HG03097 (cell line): ENCODE data around the gene HSBP1L1.
"Not testable (repeated sequence)": the region's sequence is repeated elsewhere in the genome, so short reads cannot be mapped to it uniquely, and the experiment has no call there.

Experiments
- ATAC-seq: cut with Tn5 transposase; IDR thresholded peaks from one replicate; pipeline ENCODE4 v1.9.1; 2021; ENCODE audit not compliant: unreplicated experiment, low FRiP score

The HSBP1L1 gene

DNA sequence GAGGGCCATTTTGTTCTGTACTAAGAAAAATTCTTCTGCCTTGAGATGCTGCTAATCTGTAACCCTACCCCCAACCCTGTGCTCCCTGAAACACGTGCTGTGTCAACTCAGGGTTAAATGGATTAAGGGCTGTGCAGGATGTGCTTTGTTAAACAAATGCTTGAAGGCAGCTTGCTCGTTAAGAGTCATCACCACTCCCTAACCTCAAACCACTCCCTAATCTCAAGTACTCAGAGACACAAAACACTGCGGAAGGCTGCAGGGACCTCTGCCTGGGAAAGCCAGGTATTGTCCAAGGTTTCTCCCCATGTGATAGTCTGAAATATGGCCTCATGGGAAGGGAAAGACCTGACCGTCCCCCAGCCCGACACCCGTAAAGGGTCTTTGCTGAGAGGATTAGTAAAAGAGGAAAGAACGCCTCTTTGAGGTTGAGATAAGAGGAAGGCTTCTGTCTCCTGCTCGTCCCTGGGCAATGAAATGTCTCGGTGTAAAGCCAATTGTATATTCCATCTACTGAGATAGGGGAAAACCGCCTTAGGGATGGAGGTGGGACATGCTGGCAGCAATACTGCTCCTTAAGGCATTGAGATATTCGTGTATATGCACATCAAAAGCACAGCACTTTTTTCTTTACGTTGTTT is 4.2 kb upstream of the HSBP1L1 start:
- ATAC-seq = not testable (repeated sequence)

DNA sequence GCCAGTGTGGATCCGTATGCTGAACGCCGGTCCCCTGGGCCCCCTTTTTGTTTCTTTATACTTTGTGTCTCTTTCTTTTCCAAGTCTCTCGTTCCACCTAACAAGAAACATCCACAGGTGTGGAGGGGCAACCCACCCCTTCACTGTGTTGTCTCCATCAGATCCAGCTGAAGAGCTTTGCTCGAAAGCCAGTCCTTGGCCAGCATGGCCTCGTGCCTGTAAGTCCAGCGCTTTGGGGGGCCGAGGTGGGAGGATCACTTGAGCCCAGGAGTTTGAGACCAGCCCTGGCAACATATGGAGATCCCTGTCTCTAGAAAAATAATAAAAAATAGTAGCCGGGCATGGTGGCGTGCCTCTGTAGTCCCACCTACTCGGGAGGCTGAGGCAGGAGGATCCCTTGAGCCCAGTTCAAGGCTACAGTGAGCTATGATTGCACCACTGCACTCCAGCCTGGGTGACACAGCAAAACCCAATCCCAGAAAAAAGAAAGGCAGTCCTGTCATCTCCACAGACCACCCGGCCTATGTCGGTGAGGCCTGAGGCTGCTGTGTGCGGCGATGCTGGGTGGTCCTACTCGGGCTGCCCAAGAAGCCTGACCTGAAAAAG is 3.4 kb upstream of the HSBP1L1 start:
- no peak for ATAC-seq

DNA sequence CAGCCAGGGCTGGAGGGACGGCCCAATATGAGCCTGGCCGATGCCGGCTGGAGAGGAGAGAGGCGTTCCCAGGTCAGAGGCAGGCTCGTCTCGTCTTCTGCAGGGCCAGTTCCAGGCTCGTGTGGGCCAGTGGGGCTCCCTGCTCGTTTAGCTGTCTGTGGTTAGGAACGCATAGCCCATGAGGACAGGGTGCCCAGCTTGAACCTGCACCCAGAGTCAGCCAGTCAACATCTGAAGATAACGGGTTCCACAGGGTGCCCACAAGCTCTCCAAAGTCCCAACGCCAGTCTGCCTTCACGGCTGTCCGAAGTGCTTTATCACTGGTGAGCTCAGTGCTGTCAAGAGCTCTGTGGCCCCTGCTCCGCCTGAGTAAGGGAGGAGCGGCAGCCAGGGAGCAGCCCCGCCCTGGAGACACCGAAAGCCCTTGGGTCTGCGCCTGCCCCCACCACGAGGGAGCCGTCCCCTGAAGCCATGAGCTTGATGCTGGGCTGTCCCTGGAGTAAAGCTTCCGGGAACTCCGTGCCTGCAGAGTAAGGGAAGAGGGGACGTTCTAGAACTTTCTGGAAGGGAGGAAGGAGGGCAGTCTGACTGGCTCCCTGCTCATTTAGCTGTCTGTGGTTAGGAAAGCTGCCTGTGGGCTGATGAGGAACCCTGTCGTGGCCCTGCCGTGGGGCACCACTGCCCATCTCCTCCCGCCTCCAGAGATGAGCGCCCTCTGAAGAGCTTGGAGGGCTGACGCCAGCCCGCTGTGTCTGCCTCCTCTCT is 2.7 kb upstream of the HSBP1L1 start:
- ATAC-seq = no peak

DNA sequence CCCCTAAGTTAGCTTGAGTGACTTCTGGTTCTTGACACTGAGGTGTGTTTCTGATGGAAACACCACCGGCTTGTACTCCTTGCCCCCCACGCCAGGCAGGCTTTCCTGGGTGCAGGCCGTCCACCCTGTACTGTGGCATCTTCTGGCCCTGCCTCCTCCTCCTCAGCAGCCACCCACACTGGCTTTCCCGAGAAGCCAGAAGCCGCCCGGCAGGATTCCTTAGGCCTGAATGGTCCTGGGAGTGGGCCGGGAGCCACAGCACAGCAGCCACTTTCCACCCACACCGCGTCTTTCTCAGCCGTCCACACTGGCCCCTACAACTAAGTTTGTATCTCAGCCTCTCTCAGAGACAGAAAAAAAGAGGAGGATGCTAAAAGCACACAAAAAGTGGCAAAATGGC is 2.1 kb upstream of the HSBP1L1 start:
- ATAC-seq = no peak

DNA sequence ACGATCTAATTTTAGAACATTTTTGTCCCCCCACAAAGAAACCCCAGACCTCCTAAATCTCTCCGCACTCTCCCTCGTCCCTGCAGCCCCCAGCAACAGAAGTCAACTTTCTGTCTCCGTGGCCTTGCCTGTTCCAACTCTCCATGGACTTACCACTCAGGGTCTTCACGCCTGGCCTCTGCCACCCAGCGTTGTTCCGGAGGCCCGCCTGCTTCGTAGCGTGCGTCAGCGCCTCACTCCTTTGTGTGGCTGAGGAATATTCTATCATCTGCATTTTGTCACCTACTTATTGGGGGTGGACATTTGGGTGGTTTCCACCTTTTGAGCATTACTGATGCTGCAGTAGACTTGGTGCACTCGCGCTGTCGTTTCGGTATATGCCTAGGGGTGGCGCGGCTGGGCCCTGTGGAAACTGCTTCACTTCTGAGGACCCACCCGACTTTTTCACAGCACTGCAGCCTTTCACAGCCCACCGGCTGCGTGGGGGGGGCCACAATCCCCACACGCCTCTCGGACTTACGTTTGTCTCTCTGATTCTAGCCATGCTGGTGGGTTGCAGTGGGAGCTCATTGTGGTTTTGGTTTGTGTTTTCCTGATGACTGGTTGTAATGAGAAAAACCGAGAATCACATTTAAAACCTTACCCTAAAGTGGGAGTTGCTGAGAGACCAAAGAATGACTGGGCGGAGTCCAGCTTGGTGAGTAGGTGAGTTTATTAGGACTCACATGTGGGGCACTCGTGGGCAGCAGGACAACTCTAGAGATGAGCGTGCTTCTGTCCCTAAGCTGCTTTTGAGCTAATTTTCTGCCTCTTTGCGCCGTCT is 1.4 kb upstream of the HSBP1L1 start:
- peak; percentile 54 for ATAC-seq

DNA sequence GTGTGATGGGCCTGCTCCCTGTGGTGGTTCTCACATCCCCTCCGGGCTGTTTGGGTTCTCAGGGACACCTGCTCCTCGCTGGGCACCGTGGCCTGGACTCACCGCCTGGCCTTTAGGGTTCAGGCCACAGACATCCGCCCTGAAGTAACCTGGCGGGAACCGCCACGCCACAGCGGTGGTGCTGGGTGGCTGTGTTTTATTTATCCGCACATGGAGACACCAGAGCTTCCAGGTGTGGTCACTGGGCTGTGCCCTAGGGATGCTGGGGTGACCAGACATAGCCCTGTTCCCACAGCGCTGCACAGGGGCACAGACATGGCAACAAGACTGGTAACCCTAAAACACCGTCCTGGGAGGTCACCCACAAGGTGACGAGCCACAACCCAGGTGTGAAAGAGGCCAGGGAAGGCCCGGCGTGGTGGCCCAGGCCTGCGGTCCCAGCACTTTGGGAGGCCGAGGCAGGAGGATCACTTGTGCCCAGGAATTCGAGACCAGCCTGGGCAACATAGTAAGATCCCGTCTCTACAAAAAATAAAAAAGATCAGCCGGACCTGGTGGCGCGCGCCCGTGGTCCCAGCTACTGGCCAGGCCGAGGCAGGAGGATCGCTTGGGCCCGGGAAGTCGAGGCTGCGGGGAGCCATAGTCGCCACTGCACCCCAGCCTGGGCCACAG is 649 bp upstream of the HSBP1L1 start:
- no peak for ATAC-seq

DNA sequence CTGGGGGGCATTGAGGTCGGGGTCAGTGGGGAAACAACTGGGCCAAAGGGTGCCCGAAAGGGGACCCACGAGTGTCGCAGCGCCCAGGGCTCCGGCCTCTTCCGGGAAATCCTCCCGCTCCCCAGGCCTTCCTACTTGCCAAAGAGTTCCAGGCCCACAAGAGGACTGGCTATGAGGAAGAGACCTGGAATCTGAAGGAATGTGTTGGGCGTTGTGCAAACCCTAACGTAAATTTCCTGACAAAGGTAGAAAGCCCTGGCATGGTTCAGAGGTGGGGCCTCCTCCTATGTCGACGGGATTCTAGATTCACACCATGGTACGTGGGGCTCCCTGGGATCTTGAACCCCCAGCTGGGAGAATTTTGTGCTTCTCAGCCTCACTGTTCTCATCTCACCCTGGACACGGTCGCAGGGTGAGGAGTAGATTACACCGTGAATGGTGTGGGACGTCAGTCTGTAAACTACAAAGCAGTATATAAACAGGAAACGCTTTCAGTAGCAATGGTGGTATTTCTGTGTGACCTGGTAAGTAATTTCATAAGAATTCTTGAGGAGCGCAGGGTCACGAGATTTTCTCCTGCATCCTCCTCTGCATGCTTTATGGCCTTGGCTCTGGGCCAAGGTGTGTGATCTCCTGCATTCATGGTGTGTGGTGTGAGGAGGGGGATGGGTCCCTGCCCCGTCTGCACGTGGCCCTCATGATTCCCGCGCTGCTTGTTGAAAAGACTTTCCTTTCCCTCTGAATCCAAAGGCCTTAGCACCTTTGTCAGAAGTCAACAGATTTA is 868 bp downstream of the HSBP1L1 start:
- ATAC-seq = no peak

DNA sequence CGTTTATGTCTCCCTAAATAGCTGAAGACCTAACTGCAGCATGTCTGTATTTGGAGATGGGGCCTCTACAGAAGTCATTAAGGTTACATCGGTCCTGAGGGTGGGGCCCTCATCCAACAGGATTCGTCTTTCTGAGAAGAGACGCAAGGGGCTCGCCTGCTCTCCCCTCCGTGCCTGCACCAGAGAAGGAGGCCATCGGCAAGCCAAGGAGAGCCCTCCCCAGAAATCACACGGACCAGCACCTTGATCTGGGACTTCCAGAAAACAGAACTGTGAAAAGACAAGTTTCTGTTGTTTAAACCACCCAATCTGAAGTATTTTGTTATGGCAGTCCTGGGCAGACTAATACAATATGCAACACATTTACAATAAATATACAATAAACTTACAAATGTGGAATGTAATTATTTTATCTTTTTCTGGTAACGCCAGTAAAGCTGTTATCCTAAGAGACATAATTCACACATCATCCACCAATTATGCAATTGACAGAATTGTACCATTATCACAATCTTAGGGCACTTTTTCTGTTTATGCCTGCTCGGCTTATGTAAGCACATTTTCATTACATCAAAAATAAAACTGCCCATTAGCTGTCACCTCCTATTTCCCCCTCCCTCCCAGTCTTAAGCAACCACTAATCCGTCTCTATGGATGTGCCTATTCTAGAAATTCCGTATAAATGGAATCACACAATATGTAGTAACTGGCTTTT is 6.1 kb downstream of the HSBP1L1 start:
- ATAC-seq = no peak

DNA sequence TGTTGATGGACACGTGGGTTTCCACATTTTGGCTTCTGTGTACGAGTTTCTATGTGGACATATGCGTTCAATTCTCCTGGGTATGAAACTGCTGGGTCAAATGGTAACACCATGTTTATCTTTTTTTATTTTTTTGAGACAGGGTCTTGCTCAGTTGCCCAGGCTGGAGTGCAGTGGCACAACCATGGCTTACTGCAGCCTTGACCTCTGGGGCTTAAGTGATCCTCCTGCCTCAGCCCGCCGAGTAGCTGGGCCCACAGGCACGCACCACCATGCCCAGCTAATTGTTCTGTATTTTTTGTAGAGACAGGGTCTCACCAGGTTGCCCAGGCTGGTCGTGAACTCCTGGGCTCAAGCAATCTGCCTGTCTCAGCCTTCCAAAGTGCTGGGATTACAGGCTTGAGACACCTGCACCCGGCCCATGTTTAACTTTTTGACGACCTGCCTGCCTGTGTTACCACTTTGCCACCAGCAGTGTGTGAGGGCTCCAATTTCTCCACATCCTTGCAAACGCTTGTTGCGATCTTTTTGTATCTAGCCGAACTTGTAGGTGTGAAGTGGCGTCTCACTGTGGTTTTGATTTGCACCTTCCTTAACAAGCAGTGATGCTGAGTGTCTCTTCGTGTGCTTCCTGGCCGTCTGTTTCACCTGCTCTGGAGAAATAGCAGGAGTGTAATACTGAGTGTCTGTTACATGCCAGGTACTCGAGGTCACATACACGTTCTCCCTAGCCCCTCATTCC is 6.9 kb downstream of the HSBP1L1 start:
- no peak for ATAC-seq

DNA sequence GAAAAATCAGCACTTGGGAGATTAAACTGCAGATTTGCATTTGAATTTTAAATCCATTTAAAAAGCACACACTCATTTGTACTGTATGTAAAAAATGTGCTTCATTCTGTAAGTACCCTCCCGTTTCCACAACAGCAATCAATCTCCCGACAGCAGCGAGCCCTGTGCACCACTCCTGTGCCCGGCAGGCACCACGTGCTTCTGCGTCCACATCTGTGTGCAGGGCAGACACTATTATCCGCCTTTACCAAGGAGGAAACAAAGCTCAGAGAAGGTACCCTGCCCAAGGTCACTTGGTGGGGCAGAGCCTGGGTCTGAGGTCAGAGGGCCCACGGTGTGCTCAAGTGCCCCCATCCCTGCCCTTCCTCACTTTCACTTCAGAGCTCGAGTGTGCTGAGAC is 7.5 kb downstream of the HSBP1L1 start:
- ATAC-seq = no peak

DNA sequence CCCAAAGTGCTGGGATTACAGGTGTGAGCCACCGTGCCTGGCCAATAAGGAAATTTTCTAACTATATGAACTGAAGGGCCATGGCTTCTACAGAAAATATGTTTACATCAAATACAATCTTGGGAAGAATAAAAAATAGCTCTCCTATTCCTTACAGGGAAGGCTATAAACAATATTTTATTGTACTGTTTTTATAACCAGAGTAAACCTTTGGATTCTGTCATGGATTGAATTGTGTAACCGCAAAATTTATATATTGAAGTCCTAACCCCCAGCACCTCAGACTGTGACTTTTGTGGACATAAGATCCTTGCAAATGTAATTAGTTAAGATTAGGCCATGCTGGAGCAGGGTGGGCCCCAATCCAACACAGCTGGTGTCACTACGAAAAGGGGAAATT is 8.3 kb downstream of the HSBP1L1 start:
- ATAC-seq = no peak

DNA sequence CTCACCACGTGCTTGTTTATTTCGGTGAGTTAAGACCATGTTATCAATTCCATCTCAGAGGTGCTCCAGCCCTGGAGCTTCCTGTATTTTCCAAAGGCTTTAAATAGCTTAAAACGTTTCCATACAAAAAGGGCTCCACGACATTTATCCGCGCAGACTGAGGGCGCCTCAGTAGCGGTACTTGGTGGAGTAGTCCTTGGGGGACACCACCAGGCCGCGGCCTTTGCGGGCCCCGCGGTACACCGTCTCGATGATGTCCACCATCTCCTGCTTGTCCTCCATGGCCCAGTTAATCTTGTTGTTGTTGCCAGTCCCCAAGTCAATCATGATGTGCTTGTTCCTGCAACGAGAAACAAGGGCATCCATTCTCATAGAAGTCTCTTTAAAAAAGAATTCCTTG is 9.1 kb downstream of the HSBP1L1 start:
- ATAC-seq = no peak

DNA sequence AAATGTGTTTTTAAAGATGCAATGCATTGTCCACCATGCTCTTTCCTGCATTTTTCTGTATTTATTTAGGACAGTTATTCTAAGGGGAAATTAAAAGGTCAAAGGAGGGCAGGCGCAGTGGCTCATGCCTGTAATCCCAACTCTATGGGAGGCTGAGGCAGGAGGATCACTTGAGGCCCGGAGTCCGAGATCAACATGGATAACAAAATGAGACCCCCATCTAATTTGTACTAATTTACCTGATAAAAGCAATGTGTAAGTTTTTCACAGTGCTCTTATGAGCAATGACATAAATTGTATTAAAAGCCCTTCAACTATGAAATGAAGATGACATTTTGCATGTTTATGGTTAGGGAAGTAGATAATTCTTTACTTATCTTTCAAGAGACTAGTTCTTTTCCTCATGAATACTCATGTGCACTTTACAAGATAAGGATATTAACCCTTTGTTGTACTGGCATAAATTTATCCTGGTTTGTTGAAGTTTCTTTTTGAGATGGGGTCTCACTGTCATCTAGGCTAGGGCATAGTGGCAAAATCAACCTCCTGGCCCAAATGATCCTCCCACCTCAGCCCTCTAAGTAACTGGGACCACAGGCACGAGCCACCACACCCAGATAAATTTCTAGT is 9.7 kb downstream of the HSBP1L1 start:
- ATAC-seq = no peak

DNA sequence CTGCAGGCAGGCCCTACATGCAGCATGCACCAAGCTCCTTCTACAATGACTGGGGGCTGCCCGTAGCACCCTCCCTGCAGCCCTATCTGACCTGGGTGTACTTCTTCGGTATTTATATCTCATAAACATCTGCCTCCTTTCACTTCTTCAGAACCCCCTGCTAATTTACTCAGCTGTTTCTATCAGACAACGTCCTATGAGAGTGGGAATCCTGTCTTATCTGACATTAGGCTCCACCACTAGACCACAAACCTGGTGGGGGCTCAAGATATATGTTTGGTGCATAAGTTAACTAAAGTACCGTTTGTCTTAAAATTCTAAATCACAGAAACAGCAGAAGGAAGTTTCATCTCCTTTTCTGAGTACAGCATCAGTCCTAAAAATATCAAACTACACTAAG is 10.6 kb downstream of the HSBP1L1 start:
- no peak for ATAC-seq

DNA sequence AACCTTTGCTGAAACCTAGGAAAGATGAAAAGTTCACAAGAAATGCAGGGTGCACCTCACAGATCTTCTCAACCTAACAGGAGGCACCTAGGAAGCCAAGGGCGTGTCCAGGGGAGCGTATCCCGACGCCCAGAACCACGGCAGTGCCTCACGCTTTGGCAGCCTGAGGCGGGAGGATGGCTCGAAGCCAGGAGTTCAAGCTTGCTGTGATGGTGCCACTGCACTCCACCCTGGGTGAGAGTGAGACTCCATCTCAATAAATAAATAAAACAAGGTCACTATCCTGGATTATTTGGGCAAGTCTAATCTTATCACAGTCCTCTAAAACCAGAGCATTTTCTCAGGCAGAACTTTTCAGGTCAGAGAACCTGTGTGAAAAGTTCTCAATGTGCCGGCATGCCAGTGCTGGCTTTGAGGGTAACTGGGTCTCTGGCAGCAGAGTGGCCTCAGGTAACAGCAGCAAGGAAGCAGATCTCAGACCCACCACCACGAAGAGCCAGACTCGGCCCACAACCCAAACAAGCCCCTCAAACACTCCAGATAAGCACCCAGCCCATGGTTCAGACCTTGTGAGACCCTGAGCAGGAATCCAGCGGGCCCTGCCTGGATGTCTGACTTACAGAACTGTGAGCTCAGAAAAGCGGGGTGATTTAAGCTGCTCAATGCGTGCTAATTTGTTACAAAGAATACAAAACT is 11.7 kb downstream of the HSBP1L1 start:
- ATAC-seq = no peak

DNA sequence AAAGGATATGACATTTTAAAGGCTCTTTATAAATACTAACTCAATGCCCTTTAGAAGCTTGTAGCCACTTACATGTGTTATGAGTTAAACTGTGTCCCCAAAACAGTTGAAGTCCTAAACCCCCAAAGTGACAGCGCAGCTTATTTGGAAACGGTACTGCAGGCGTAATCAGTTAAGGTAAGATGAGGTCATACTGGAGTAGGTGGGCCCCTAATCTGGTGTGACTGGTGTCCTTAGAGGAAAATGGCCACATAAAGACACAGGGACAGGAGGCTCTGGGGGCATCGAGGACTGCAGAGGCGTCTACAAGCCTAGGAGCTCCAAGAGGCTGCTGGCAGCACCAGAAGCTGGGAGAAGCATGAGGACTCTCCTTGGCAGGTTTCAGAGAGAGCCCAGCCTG is 15.4 kb downstream of the HSBP1L1 start:
- no peak for ATAC-seq

DNA sequence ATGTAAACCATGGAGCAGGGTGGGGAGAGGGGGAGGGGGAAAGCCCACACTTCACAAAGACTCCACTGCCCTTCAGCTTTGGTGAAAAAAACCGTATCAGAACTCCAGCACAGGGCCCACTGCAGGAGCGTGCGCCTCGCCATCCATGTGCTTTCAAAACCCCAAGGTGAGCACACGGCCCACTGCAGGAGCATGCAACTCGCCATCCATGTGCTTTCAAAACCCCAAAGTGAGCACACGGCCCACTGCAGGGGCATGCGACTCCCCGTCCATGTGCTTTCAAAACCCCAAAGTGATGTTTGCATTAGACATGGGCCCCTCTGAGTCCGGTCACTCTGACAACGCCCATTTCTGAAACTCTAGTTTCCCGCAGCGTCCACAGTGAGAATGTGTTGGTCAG is 16.1 kb downstream of the HSBP1L1 start:
- no peak for ATAC-seq

DNA sequence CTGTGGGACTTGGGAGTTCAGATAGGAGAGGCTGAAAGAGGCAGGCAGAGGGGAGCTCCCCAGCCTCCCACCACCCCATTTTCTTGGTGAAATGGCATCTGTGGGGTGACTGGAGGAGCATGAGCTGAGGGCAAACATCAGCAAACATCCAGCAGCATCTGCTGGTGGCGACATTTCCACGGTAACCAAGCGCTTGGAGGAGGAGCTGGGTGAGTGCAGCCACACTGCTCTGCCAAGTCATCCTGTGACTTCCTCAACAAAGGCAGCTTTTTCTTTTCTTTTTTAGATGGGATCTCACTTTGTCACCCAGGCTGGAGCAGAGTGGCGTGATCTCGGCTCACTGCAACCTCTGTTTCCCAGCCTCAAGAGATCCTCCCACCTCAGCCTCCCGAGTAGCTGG is 18.3 kb downstream of the HSBP1L1 start:
- ATAC-seq = no peak
